NCI-H128 (cell line): ENCODE data around the gene PSENEN.

Experiments used
- DNase-seq: peaks from one replicate; lab custom pipeline; 2025; ENCODE audit not compliant: unreplicated experiment; lab: John Stamatoyannopoulos, UW

PSENEN gene

DNA sequence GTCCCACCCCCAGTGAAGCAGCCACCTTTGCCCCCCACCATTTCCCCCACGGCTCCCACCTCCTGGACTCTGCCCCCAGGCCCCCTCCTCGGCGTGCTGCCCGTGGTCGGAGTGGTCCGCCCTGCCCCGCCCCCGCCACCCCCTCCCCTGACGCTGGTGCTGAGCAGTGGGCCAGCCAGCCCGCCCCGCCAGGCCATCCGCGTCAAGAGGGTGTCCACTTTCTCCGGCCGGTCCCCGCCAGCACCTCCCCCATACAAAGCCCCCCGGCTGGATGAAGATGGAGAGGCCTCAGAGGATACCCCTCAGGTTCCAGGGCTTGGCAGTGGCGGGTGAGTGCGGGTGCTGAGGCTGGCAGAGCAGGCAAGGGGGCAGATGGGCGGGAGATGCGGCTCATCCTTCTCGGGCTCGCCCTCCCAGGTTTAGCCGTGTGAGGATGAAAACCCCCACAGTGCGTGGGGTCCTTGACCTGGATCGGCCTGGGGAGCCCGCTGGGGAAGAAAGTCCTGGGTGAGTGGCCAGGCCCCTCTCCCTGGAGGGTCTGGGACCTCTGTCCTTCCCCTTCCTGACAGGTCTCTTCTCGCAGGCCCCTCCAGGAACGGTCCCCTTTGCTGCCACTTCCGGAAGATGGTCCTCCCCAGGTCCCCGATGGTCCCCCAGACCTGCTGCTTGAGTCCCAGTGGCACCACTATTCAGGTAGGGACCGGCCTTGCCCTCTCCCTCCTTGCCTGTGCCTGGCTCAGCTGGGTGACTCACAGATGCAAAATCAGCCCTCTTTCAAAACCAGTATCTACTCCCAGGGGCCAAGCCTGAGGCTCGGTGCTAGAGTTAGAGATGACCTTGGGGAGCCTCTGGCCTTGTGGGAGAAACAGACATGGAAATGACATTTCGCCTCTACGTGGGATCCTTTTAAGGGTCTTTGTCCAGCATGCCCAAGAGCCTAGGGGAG lies 12.0 kb upstream of the PSENEN start:
- DNase-seq, result no peak

DNA sequence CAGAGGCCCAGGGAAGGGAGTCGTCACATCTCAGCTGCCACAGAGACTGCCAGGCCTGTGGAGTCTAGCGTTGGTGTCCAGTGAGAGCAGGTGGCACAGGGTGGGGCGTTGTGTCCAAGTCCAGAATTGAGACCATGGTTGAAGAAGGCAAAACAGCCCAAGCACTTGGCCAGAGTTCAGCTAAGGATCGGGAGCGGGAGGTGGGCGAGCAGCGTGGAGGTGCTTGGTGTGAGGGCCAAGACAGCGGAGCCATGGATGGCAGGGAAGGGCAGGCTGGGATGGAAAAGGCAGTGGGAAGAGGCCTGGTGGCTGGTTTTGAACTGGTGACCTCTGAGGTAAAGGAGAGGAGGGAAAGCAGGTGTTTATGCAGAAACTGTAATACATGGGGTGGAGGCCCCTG lies 11.2 kb upstream of the PSENEN start:
- no peak for DNase-seq

DNA sequence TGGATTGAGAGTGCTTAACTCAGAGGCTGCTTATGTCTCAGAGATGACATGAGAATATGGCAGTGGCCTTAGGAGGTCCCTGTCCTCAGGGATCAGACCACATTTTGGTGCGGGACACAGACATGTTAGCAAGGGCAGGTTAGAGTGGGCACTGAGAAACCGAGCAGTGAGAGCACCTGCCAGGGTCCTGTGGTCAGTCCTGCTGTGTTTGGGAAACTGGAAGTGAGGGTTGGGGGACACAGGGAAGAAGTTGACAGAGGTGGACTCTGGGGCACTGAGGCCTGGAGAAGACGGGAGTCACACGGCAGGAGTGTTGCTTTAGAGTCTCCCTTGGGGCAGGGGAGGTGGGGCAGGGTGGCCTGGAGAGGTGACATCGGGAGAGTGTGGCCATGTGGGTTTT lies 10.6 kb upstream of the PSENEN start:
- DNase-seq, result no peak

DNA sequence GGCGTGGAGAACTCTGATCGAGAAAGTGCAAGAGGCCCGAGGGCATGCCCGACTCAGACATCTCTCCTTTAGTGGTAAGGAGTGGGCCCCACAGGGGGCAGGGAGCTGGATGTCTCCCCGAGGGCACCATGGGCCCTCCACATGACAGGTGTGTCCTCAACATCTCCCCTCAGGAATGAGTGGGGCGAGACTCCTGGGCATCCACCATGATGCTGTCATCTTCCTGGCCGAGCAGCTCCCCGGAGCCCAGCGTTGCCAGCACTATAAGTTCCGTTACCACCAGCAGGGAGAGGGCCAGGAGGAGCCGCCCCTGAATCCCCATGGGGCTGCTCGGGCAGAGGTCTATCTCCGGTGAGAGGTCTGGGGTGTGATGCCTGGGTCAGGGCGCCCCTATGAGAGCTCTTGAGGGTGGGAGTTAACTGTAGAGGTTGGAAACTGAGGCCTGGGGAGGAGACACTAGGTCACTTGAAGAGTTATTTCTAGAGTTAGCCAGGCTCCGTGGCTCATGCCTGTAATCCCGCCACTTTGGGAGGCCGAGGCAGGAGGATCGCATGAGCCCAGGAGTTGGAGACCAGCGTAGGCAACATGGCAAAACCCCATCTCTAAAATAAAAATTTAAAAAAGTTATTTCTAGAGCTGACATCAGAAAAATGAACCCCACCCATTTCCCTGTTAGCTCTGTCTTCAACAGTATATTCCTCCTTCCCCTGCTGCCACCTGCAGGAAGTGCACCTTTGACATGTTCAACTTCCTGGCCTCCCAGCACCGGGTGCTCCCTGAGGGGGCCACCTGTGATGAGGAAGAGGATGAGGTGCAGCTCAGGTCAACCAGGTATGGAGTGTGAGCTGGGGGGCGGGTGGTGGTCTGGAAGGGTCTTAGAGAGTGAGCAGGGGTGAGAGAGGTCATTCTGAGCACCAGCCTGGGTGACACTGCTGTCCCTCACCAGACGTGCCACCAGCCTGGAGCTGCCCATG lies 8.3 kb upstream of the PSENEN start:
- no peak for DNase-seq

DNA sequence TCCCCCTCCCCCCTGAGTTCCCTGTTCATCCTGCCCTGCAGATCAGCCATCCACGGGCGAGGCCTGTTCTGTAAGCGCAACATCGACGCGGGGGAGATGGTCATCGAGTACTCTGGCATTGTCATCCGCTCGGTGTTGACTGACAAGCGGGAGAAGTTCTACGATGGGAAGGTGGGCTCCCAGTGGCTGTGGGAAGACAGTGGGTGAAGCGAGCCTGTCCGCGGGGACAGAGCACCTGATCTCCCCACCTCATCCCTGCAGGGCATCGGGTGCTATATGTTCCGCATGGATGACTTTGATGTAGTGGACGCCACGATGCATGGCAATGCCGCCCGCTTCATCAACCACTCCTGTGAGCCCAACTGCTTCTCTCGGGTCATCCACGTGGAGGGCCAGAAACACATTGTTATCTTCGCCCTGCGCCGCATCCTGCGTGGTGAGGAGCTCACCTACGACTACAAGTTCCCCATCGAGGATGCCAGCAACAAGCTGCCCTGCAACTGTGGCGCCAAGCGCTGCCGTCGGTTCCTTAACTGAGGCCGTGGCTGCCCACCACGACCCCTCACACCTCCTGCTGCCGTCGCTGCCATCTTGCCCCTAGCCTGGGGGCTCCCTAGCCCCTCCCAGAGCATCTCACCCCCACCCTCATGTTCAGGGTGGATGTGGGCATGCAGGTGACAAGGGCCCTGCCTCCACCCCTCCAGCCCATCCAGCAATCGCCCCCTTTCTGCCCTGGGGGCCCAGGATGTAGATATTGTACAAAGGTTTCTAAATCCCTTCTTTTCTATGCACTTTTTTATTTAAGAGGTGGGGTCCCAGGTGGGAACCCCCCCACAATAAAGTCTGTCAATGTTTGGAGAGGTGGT lies 7.2 kb upstream of the PSENEN start:
- DNase-seq, result no peak

DNA sequence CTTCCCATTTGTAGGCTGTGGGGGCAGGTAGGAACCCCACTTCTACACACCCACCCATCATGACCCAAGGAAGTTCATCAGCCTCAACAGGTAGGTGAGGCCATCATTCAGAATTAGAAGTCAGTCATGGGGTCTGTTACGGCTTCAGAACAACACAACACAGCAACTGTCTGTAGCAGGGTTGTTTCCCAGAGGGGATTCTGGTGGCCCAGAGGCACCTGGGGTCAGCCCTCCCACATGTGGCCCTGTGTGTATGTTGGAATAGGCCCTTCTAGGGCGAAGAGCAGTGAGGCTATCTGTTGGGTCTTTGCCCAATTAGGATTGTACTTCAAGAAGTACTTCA lies 6.6 kb upstream of the PSENEN start:
- no peak for DNase-seq

DNA sequence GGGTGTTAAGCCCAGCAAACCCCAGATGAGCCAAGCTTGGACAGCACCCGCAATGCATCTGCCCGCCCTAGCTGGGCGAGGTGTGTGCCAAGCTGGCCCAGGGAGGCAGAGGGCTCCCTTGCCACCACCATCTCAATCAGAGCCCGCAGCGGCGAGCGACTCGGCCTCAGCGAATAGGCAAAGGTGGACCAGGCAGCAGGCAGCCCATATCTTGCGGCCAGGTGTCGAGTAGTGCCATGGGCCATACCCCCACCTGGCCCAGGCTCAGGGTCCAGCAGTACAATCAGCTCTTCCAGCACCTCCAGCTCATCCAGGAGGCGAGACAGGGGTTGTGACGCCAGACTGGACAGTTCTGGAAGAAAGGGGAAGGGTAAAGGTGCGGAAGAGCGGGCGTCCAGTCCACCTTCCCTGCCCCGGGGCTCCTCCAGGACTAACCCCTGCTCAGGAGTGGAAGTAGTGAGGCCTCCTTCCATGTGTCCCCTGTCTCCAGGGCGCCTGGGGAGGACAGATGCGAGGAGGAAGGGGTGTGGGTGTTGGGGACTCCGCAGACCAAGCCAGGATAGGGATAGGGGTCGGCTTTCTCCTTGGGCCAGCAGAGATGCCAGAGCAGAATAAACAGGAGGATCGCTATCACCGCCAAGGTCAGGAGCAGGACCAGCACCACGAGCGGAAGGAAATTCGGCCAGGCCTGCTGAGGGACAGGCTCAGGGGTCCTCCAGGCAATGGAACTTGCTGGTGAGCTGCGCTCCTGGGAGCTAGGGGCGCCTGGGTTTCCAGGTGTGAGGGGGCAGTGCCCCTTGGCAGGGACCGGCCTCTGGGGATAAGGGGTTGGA lies 6.0 kb upstream of the PSENEN start:
- no peak for DNase-seq

DNA sequence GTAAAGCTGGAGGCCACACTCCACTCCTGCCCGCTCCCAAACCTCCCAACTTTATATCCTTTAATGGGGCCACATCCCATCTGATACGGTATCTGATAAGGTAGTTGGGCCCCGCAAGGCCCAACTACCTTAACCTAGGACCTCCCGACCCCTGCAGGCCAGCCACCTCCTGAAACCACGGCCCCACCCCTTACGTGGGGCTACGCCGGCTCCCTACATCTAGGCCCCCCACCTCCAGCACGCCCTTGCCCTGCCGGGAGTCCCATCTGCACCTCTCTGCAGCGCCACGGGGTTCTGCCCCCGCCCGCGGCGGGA lies 5.4 kb upstream of the PSENEN start:
- no peak for DNase-seq

DNA sequence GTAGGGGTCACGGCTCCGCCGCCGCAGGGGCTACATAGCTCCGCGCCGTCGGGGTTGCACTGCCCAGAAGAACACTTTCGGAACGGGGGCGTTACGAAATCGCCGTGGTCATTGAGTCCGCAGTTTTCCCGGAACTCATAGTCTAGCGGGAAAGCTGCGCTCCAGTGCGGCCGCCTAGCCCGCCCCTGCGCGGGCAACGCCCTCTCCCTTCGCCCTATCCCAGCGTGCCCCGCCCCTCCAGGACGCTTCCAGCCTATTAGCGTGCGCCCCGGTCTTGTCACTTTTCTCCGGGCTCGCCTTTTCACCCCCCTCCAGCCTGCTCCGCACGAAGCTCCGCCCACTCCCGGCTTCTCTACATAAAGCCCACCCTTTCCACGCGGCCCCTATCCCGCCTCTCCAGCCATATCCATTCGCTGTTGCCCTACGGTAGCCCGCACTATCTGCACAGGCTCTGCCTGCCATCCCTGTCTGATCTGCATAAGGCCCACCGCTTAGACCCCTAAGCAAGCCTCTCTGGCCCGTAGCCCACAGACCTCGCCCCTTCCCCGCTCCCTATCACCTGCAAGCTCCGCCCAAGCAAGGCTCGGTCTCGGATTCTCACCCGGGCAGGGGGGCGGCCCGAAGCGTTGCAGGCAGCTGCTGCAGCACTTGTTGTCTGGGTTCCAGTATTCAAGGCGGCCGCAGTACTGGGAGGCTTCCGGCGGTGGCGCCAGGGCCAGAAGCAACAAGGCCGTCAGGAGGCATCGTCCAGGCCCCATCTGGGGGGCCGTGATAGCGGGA lies 4.8 kb upstream of the PSENEN start:
- peak; percentile 96 for DNase-seq

DNA sequence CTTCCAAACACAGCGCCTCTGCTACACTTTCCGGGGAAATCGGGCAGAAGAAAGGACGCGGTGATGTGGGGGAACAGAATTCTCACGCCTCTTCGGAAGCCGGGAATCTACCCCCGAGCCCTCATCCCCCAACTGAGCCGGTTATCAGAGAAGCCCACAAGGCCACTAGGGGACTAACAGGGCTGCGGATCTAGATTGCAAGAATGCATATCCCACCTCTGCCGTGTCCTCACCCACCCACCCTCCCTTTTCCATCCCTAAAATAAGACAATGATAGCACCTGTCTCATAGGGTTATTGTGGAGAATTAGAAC lies 4.3 kb upstream of the PSENEN start:
- no peak for DNase-seq

DNA sequence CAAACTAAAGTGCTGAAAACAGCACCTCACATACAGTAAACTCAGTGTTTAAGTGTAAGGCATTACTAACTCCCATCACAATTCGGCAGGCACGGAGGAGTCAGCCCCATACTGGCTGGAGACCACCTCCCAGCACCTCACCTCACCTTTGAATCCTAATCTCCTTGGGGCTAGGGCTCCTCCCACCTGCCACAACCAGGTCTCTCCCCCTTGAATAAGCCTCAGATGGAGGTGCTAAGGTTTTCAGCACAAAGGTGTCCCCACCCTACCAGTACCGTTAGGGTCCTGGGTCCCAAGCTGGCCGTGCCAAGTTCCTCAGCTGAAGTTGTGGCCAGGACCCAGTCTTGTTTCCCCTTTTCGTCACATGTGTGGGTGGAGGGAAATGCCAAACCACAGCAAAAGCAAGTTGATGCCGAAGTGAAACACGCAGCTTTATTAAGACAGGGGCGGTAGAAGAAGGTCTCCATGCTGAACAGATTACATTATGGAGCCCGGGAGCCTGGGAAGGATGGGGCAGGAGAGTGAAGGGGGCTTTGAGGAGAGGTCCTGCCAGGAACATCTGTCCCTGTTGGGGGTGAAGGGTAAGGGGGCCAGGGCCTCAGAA lies 3.2 kb upstream of the PSENEN start, which contains the start of gene IGFLR1:
IGFLR1 (minus strand) TSS at position 332 of the 604 bp plus-strand sequence. CDS start 1,272 bp downstream, outside the sequence.
- DNase-seq, result no peak

DNA sequence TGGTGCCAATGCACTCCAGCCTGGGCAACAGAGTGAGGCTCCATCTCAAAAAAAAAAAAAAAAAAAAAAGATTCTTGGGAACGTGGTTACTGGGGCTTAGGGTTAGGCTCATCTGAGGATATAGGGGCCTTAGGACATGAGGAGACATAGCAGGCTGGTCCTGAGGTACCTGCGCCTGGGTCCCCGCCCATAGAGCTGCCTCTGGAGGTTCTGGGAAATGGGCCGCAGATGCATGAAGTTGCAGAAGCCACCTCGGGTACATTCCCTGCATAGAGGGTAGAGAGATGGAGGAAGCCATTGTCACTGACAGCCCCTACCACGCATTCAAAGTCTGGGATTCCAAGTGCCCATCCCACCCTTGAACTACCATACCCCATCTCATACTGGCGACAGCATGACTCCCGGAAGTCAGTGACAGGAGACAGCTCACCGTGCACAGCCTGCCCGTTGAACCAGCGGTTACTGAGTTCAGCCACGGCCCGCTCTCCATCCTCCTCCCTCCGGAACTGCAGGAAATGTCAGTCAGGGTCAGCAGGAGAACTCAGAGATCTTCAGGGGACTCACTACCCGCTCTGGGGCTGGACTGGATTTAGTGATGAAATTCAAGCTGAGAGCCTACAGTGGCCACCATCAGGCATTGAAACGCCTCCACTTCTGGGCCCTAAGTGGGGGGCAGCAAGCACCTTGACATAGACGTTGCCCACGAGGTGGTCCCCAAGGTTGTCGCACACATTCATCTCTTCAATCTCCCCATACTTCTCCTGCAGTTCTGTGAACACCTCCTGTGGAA lies 1.6 kb upstream of the PSENEN start:
- DNase-seq, result no peak

DNA sequence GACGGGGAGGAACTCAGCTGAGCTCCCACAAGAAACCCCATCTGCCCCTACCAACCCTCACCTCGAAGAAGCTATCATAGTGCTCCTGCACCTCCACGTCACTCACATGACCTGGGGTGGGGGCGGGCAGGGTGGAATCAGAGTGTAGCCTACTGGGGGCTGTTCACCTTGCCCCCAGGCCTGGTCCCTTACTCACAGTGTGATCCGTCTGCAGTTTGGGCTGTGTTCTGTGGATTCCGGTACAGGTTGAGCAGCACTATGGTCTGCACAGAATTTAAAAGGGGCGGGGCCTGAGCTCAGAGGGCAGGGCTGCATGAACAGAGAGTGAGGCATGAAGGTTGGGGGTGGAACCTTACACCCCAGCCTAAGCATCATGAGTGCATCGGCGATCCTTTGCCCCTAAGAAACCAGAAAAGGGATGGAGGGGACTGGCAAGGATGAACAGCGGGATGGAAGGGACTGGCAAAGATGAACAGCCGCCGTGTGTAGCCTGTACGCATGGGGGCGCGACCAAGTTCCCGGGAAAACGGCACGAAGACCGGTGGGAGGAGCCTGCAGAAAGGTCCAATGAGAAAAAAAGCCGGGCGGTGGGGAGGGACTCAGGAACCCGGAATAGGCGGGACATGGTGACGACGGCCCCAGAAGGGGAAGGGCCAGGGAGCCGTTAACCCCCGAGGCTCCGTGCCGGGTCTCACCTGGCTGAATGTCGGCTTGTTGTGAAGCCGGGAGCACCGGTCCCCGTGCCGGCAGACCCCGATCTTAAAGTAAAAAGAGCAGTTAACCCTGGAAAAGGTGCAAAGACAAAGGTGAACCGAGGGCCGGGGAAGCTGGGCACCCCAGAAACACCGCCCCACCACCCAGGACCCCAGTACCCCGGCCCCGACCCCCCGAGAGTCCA lies 772 bp upstream of the PSENEN start:
- DNase-seq, result peak; percentile 89

DNA sequence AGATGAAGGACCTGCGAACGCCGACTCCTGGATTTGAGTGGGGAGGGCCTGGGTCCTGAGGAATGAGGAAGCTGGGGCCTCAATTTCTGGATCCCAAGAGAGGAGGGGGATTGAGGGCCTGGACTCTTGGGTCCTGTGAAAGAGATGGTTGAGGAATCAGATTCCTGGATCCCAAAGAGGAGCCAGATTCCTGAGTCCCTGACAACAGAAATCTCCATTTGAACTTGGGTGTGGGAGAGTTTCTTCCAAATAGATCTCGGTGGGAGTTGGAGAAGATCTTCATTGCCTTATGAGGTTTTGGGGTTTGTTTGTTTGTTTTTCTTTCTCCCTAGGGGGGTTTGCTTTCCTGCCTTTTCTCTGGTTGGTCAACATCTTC lies 624 bp downstream of the PSENEN start:
- DNase-seq, result no peak

DNA sequence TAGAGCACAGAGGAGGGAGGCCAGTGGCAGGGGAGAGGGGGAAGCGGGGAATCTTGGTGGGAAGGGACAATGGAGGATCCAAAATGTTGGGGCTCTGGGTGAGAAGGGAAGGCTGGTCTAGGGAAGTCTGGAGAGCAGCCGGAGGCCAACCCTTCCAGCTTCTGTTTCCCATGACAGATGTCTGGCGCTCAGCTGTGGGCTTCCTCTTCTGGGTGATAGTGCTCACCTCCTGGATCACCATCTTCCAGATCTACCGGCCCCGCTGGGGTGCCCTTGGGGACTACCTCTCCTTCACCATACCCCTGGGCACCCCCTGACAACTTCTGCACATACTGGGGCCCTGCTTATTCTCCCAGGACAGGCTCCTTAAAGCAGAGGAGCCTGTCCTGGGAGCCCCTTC lies 1.1 kb downstream of the PSENEN start:
- no peak for DNase-seq

DNA sequence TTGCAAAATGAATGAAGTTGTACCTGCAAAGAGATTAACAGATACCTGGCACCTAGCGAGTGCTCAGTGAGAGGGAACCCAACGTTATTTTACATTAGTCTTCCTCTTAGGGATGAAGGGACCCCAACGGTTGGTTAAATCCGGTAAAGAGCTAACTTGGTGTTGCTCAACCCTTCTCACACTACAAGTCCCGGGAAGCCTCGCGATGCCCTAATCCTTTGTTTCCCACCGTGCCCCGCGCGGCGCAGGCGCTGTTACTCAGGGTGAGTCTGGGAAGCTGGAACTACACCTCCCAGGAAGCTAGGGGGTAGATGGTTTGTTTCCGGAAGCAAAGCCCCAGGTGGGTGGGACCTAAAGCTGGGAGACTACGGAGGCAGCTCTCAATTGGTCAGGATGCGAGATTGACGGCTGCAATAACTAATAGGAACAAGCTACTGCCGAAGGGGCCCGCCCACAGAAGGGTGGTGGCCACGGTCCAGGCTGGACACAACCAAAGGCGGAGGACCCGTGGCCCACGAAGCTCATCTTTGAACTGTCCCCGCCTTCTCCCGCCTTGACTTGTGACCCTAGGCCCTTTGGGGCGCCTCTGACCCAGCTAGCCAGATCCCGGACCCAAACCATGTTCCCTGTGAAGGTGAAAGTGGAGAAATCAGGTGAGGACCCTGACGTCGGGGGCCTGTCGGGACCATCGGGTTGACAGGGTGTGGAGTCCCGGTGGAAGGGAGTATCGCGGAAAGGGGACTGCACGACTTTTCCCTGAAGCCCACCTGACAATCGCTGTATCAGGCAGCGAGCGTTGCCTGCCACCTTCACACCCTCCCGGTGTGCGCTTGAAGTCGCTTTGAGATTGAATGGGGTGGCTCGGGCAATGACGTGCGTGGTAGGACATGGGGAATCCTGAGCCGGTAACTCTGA lies 2.9 kb downstream of the PSENEN start, which contains the start of gene LIN37:
LIN37 (plus strand) TSS at position 471 of the 915 bp plus-strand sequence; CDS start at position 620, 149 bp downstream.
- DNase-seq, result peak; percentile 98
